HG03442 (cell line): Measurements from ENCODE around the gene CPTP.

ENCODE experiments used
- ATAC-seq: cut with Tn5 transposase; IDR thresholded peaks from one replicate; pipeline ENCODE4 v1.9.1; 2021; ENCODE audit warnings: mild to moderate bottlenecking, moderate library complexity; ENCODE audit not compliant: unreplicated experiment

Gene CPTP

GRCh38 chr1:1317420-1317819 is 7.2 kb upstream of the CPTP start:
- ATAC-seq = no peak

- no peak for ATAC-seq
Measured at GRCh38 chr1:1318131-1318652, 6.4 kb upstream of the CPTP start.

- ATAC-seq = no peak
Measured at GRCh38 chr1:1318777-1319645, 5.6 kb upstream of the CPTP start.

DNA sequence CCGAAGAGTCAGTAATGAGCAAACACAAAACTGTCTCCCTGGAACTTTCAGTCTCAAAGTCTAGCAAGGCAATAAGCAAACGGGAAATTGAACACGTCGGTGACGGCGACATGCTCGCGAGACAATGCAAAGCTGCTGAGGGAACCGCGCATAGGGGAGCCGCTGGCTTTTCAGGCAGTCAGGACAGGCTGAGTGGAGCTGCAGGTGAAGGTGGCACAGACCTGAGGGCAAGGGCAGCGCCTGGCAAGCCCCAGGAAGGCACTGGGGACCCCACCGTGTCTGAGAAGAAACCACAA is 5.0 kb upstream of the CPTP start:
- no peak for ATAC-seq

DNA sequence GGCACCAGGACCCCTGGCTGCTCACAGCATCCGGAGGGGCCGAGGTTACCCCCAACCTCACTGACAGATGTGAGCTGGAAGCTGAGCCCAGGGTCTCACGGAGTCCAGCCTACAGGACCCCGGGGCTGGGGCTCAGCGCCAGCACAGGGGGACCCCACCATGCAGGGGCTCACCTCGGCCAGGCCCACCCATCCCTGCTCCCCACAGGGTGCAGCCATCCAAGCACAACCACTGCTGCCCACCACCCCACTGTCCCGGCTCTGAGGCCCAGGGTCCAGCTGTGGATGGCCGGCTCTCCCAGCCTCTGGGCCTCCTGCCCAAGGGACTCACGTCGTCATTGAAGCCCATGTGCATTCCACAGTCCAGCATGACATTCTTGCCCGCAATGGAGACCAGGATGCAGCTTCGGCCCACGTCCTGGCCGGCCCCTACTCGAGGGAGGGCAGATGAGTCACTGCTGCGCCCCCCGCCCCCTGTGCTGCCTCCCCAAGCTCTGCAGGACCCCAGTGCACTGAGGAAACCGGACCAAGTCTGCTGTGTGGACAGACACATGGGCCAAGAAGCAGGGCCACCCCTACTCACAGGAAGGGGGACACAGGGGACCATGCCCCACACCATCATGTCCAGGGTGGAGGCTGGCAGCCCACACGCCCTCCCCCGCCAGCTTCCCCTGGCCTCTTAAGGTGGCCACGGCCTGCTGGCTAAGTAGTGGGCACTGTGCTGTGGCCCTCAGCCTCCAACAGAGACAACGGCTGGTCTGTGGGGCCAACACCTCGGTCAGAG is 3.7 kb upstream of the CPTP start:
- ATAC-seq = no peak

GRCh38 chr1:1321477-1321876 is 3.1 kb upstream of the CPTP start:
- ATAC-seq = no peak

- no peak for ATAC-seq
Measured at GRCh38 chr1:1322418-1322817, 2.2 kb upstream of the CPTP start.

- no peak for ATAC-seq
Measured at GRCh38 chr1:1322952-1323351, 1.6 kb upstream of the CPTP start.

DNA sequence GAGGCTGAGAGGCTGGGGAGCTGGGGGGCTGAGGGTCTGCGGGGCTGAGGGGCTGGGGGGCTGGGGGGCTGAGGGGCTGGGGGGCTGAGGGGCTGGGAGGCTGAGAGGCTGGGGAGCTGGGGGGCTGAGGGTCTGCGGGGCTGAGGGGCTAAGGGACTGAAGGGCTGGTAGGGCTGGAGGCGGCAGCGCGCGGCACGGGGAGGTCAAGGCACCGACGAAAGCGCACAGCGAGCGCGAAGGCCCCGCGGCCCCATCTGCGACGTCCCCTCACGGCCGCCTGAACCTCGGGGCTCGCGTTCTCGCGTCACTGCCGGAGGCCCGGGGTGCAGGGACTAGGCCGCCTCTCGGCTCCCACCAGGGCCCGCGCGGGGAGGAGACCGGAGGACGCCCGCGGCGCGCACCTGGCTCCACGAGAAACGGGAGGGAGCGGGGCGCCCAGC is 498 bp upstream of the CPTP start:
- no peak for ATAC-seq

DNA sequence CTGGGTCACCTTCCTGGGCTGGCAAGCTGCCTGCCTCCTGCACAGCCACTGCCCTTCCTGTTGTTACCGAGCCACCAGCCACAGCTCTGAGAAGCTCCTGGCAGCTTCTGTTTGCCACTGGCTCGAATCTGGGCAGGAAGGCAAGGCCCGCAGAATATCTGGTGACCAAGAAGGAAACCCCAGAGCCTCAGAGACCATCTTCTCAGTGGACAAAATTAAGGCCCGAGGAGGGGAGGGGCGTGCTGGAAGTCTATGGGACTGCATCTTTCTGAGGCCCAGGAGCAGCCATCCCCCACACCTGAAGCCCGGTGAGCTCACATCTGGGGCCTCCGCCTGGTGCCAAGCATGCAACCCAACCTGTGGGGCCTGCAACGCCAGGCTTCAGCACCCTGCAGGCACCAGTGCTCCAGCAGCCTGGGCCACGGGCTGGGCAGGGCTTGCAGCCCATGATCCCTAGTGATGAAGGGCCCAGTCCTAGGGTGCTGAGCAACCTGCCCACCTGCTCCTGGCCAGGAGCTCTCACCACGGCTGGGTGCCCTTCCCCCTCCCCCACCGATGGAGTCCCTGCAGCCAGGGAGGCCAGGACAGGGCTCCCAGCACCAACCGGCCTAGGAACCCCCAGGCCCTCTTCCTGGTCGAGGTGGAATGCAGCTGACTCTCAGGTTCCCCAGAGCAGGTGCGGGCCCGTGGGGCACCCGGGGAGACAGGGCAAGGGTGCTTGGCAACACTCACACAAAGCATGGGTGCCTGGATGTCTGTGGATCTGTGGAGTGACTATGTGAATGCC is 879 bp downstream of the CPTP start:
- ATAC-seq = no peak

DNA sequence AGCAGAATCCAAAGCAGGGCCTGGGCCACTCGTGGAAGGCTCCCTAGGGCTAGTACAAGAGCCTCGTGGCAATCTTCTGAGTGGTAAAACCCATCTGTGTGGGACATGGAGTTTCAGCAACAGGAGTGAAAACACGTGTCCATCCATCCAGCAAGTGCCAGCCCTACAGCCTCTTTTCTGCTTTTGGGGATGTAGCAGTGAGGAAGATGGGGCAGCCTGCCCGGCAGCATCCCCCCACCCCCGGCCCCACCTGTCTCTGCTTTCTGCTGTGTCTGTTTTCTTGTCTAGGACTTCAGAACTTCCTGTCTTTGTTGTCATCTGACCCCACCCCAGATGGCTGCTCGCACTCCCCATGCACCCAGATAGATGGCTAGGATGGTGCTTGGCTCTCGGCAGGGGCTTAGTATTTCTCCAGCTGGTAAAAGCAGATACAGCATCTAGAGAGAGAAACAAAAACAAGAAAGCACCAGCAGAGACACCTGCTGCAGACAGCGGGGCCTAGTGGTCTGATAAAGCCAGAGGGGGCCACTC is 1.5 kb downstream of the CPTP start:
- no peak for ATAC-seq

DNA sequence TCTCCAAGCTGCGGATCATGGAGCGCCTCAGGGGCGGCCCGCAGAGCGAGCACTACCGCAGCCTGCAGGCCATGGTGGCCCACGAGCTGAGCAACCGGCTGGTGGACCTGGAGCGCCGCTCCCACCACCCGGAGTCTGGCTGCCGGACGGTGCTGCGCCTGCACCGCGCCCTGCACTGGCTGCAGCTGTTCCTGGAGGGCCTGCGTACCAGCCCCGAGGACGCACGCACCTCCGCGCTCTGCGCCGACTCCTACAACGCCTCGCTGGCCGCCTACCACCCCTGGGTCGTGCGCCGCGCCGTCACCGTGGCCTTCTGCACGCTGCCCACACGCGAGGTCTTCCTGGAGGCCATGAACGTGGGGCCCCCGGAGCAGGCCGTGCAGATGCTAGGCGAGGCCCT is 2.7 kb downstream of the CPTP start:
- no peak for ATAC-seq

DNA sequence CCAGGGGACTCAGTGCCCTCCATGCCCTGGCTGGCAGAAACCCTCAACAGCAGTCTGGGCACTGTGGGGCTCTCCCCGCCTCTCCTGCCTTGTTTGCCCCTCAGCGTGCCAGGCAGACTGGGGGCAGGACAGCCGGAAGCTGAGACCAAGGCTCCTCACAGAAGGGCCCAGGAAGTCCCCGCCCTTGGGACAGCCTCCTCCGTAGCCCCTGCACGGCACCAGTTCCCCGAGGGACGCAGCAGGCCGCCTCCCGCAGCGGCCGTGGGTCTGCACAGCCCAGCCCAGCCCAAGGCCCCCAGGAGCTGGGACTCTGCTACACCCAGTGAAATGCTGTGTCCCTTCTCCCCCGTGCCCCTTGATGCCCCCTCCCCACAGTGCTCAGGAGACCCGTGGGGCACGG is 3.7 kb downstream of the CPTP start:
- no peak for ATAC-seq

DNA sequence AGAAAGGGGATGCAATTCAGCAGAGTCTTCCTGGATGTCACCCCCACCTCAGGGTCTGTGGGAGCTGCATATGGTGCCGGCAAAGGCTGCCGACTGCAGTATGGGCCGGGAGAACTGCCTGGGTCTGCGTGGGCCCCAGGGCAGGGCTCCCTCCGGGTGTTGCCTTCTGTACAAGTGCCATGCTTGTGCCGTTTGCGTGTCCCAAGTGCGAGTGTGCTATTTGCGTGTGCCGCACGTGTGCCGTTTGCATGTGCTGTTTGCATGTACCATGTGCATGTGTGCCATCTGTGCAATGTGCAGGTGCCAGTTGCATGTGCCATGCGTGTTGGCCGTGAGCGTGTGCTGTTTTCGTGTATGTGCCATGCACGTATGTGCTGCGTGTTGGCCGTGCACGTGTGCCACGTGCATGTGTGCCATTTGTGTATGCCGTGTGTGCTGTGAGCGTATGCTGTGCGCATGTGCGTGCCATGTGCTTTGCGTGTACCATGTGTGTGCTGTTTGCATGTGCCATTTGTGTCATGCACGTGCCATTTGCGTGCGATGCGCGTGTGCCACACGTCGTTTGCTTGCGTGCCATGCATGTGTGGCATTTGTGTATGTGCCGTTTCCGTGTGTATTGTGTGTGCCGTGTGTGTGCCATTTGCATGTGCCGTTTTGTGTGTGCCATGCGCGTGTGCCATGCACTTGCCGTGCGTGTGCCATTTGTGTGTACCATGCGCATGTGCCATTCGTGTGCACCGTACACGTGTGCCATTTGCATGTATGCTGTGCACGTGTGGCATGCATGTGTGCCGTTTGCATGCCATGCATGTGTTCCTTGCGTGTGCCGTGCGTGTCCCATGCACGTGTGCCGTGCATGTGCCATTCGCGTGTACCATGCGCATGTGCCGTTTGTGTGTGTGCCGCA is 5.0 kb downstream of the CPTP start:
- ATAC-seq = no peak

DNA sequence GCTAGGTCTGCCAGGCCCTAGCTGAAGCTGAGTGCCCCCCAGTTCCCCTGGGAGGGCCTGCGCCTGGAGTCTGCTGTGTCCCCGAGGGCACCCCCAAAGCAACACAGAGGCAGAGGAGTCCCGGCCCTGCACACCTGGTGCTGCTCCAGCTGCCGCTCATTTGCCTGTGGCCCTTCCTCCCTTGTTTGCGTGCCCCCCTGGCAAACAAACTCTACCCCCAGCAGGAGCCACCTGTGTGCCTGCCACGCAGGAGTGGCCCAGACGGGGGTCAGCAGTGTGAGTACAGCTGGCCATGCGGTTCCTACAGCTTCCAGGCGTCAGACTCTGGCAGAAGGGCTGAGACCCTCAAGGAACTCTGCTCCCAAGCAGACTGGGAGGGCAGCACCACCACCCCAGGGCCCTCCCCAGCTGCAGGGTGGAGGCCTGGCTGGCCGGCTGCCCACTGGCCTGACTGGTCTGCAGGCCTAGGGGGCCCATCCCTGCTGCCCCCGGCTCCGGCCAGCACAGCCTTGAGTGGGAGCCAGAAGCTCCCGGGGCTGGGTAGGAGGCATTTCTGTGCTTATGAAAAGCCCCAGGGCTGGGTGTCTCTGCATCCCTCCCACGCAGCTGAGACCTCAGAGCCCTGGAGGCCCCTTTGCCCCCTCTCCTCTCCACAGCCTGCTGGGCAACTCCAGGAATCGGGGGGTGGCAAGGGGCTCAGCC is 5.9 kb downstream of the CPTP start:
- no peak for ATAC-seq

GRCh38 chr1:1331068-1331965 is 6.7 kb downstream of the CPTP start, which contains the start of gene TAS1R3:
Gene TAS1R3 (plus strand): TSS chr1:1331280. CDS start chr1:1331346, 66 bp downstream.
- ATAC-seq = no peak

GRCh38 chr1:1332031-1332755 is 7.6 kb downstream of the CPTP start:
- no peak for ATAC-seq
